Heart left ventricle (tissue), 13 donors: Measurements from ENCODE around the gene CSTF1.

Experiments
- CTCF ChIP-seq, 12 donors: fragments of 200-600 bp; sonication (generic) in 4 of 12; IDR thresholded peaks; one replicate each; pipeline versions ENCODE4 v1.5.0 to v1.8.0; 2018 to 2022; ENCODE audit warnings: antibody characterized with exemption in 12 of 12, mild to moderate bottlenecking in 5 of 12
- POLR2A ChIP-seq, 2 donors: fragments of 450-650 bp; IDR thresholded peaks; one replicate each; pipeline ENCODE4 v1.6.1; 2017; ENCODE audit warnings: antibody characterized with exemption in 2 of 2, mild to moderate bottlenecking in 2 of 2, moderate library complexity in 2 of 2
- donor health status: ischemic (EF 13 %, LVEDD 7.1; RV severe dilation, severe dysfunction).
- donor health status: DM: no; HTN: yes; CAD: no.
- donor health status: DM: no; HTN: no; CAD: no.
- donor health status: ischemic (EF 25% LVEDD 6.9; RV normal size, moderate dysfunction).
- donor health status: ischemic (EF 25% LVEDD 5.7; RV mildly dilated, moderate dysfunction).
- donor health status: ischemic (EF 35%, LVEDD 5.7; RV mildly dilated, moderate dysfunction).
- donor health status: nonischemic (EF 11% LVEDD 7.7; RV severe dilation, severe dysfunction).
- donor health status: DM: yes; HTN: yes; CAD: no.
- donor health status: PGD.
- donor health status: ischemic (EF 29% LVEDD 5.4; RV normal size, mild dysfunction).
- donor health status: nonischemic (EF 23%, LVEDD 6.1; RV moderate dilation, normal function).

- TF ChIP-seq CTCF (IDR thresholded peaks at IDR 0.05): no peak
- TF ChIP-seq POLR2A (IDR thresholded peaks at IDR 0.05): no peak
These were observed 18.5 kb upstream of the CSTF1 start for GRCh38 chr20:56373942-56374341.
